Keratinocyte (primary cell): ENCODE data around the gene TSR3. TPM values are rescaled to one million over a fixed set of nuclear protein-coding genes. Genes with fewer than 3 reads are reported as not detected.

Experiments used
- DNase-seq: peaks from one replicate; pipeline ENCODE4 v3.0.0-alpha.2; 2011; ENCODE audit warnings: low read depth, missing footprints, low spot score
- FAIRE-seq: peaks from 2 replicates; lab custom pipeline; 2011; peaks lifted over from hg19 to GRCh38; lab: Jason Lieb, UNC
- H2AFZ ChIP-seq: 2 replicates; pipeline ENCODE4 v1.6.0; 2012; ENCODE audit warnings: low read length, control low read depth, inconsistent platforms; ENCODE audit not compliant: control insufficient read depth
- H3K27ac ChIP-seq: 2 replicates; pipeline ENCODE4 v1.5.1; 2011; ENCODE audit warnings: low read length; ENCODE audit not compliant: control insufficient read depth, insufficient read depth
- H3K27me3 ChIP-seq: 3 replicates; pipeline ENCODE4 v1.6.0; 2011; ENCODE audit warnings: low read length; ENCODE audit not compliant: control insufficient read depth, insufficient read depth; ENCODE audit errors: extremely low read depth
- H3K36me3 ChIP-seq, 2 experiments: 2 replicates in 1 of 2; 3 replicates in 1 of 2; pipeline ENCODE4 v1.5.1; 2011; ENCODE audit warnings: low read length in 2 of 2, mild to moderate bottlenecking in 1 of 2; ENCODE audit not compliant: control insufficient read depth in 2 of 2, insufficient read depth in 2 of 2; ENCODE audit errors: extremely low read depth in 1 of 2
- H3K4me1 ChIP-seq: 3 replicates; pipeline ENCODE4 v1.5.1; 2011; ENCODE audit warnings: low read length; ENCODE audit not compliant: control insufficient read depth, insufficient read depth; ENCODE audit errors: extremely low read depth
- H3K4me2 ChIP-seq: 3 replicates; pipeline ENCODE4 v1.6.0; 2011; ENCODE audit warnings: low read depth, low read length; ENCODE audit not compliant: control insufficient read depth, insufficient read depth; ENCODE audit errors: extremely low read depth
- H3K4me3 ChIP-seq, 3 experiments: fragments of 200-600 bp in 1 of 3; sonication (generic) in 1 of 3; 2 replicates in 2 of 3; 3 replicates in 1 of 3; pipeline ENCODE4 v1.5.1; 2011 to 2016; ENCODE audit warnings: low read length in 3 of 3, mild to moderate bottlenecking in 3 of 3, control low read depth in 2 of 3, inconsistent platforms in 1 of 3, low read depth in 1 of 3, mixed read lengths in 1 of 3, mixed run types in 1 of 3, moderate library complexity in 1 of 3; ENCODE audit not compliant: control insufficient read depth in 2 of 3, insufficient read depth in 2 of 3; ENCODE audit errors: extremely low read depth in 1 of 3
- H3K79me2 ChIP-seq: 2 replicates; pipeline ENCODE4 v1.6.0; 2012; ENCODE audit warnings: low read length; ENCODE audit not compliant: control insufficient read depth, insufficient read depth
- H3K9ac ChIP-seq: 3 replicates; pipeline ENCODE4 v1.6.0; 2011; ENCODE audit warnings: low read length; ENCODE audit not compliant: control insufficient read depth, insufficient read depth; ENCODE audit errors: extremely low read depth
- H3K9me1 ChIP-seq: 3 replicates; pipeline ENCODE4 v1.6.0; 2011; ENCODE audit warnings: low read length; ENCODE audit not compliant: control insufficient read depth, insufficient read depth; ENCODE audit errors: extremely low read depth
- H3K9me3 ChIP-seq: 2 replicates; pipeline ENCODE4 v1.5.1; 2012; ENCODE audit warnings: low read depth, low read length; ENCODE audit not compliant: control insufficient read depth
- H4K20me1 ChIP-seq: 3 replicates; pipeline ENCODE4 v1.6.0; 2011; ENCODE audit warnings: low read length; ENCODE audit not compliant: control insufficient read depth, insufficient read depth; ENCODE audit errors: extremely low read depth
- CTCF ChIP-seq, 3 experiments: IDR thresholded peaks in 1 of 3; conservative IDR thresholded peaks in 1 of 3; optimal IDR thresholded peaks in 1 of 3; 2 replicates in 2 of 3; 3 replicates in 1 of 3; pipeline versions ENCODE3 to v1.5.1; 2011; ENCODE audit warnings: low read length in 3 of 3, mild to moderate bottlenecking in 3 of 3, moderate library complexity in 2 of 3, control low read depth in 1 of 3, inconsistent platforms in 1 of 3; ENCODE audit not compliant: insufficient read depth in 2 of 3; ENCODE audit errors: extremely low read depth in 1 of 3
- EZH2 ChIP-seq: IDR thresholded peaks from one replicate; pipeline ENCODE4 v1.6.1; 2012; ENCODE audit warnings: inconsistent platforms, mild to moderate bottlenecking, low read length, moderate library complexity
- dilution Hi-C: fragments of 300-500 bp; cut with MboI; formaldehyde crosslinking; loops from one replicate; pipeline ENCODE4 v1.7.0; 2020; ENCODE audit warnings: low sequenced_read_pairs; ENCODE audit not compliant: extremely low pct_ligation_motif_present
- polyA plus RNA-seq, 5 experiments: library from polyadenylated mRNA; depleted of rRNA in 3 of 5; stranded (reverse) in 3 of 5; stranded (forward) in 1 of 5; unstranded in 1 of 5; fragments of >200 nt; gene quantifications; 1 replicate in 1 of 5; 2 replicates in 3 of 5; 3 replicates in 1 of 5; pipeline versions ENCODE4 v1.2.1 to v1.2.3, GENCODE V29; 2011 to 2012; ENCODE audit warnings: missing spikeins in 2 of 5, low read depth in 1 of 5, low replicate concordance in 1 of 5

TSR3 gene
- polyA plus RNA-seq, 1 donor (not counting 4 experiments of a cell fraction or from before 2014, with no cell fraction given): 33.0 TPM

GRCh38 chr16:1319041-1319440 lies 32.6 kb downstream of the TSR3 start:
- no peak overlapping the region for H3K4me3 ChIP-seq
- peaks cover 50% of the 10 kb centered on the region for H3K79me2 ChIP-seq
- FAIRE-seq: no peak
- no peak overlapping the region for H3K4me2 ChIP-seq
- H3K9me1 ChIP-seq: no peaks in the 10 kb centered on the region
- H3K4me1 ChIP-seq: no peaks in the 10 kb centered on the region
- no peak for DNase-seq
- no peak overlapping the region for H3K27ac ChIP-seq
- H2AFZ ChIP-seq: no peak overlapping the region
- H3K27me3 ChIP-seq: no peaks in the 10 kb centered on the region
- dilution Hi-C loops: no loop called here
- H3K36me3 ChIP-seq: peaks cover 47 to 56% of the 10 kb centered on the region in 2 experiments
- H3K9ac ChIP-seq: no peak overlapping the region
- no peaks in the 10 kb centered on the region for H3K9me3 ChIP-seq
- H4K20me1 ChIP-seq: peaks cover 2% of the 10 kb centered on the region
- TF ChIP-seq EZH2: no peak
- no peak for TF ChIP-seq CTCF (optimal IDR thresholded peaks at IDR 0.05 in 1 of 3, IDR thresholded peaks at IDR 0.05 in 1 of 3, conservative IDR thresholded peaks at IDR 0.05 in 1 of 3; ENCODE audit: extremely low read depth in 1 of 3, insufficient read depth in 2 of 3, low read length in 3 of 3)

DNA sequence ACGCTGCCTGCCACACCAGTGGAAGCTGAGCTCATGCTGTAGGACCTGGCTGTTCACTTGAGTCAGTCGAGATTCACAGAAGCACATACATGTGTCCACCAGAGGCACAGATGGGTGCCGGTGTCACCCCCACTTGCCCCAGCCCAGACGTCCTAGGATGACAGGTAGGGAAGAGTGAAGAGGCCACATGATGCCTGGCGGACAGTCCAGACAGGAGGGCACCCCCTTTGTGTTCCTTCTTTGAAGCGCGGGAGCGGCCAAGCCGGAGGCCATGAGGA lies 33.5 kb downstream of the TSR3 start:
- FAIRE-seq: no peak

More for the DNA sequence above, 33.5 kb downstream of the TSR3 start:
- Histone ChIP-seq H3K9me3 (no peaks in the 10 kb centered on the region), H3K4me2 (no peak overlapping the region), H3K27me3 (no peaks in the 10 kb centered on the region), H4K20me1 (peaks cover 3% of the 10 kb centered on the region), H3K27ac (no peak overlapping the region), H3K79me2 (peaks cover 58% of the 10 kb centered on the region), H3K4me3 (no peak overlapping the region), H3K36me3 (peaks cover 45 to 52% of the 10 kb centered on the region in 2 experiments), H3K9me1 (no peaks in the 10 kb centered on the region), H3K4me1 (no peaks in the 10 kb centered on the region), H2AFZ (no peak overlapping the region), H3K9ac (no peak overlapping the region)
- no peak for DNase-seq
- TF ChIP-seq CTCF (optimal IDR thresholded peaks at IDR 0.05 in 1 of 3, IDR thresholded peaks at IDR 0.05 in 1 of 3, conservative IDR thresholded peaks at IDR 0.05 in 1 of 3; ENCODE audit: extremely low read depth in 1 of 3, insufficient read depth in 2 of 3, low read length in 3 of 3) (no peak), EZH2 (no peak)
- dilution Hi-C loops: no loop called here
